WTC11 (cell line): ENCODE results near the gene ESYT1. TPM values are rescaled to one million over a fixed set of nuclear protein-coding genes. Genes with fewer than 3 reads are reported as not detected.

Experiments
- ATAC-seq: fragments of 200-7000 bp; cut with Tn5 transposase; 2 replicates; pipeline ENCODE4 v1.10.0; 2021; ENCODE audit warnings: mild to moderate bottlenecking, moderate library complexity
- CTCF ChIA-PET: fragments of 300-600 bp; sonication (Branson Sonifier 250); formaldehyde crosslinking; loops from one replicate; lab custom pipeline; 2021; ENCODE audit warnings: antibody characterized with exemption; lab: Charles Lee
- POLR2A ChIA-PET: fragments of 350-600 bp; sonication (Branson Sonifier 250); formaldehyde crosslinking; loops from one replicate; lab custom pipeline; 2021; ENCODE audit warnings: antibody characterized with exemption; lab: Charles Lee
- DNase-seq: peaks from one replicate; pipeline ENCODE4 v3.0.0; 2021; ENCODE audit warnings: low spot score
- H3K27ac Mint-ChIP-seq: 2 replicates; pipeline ENCODE4 v1.8.0; 2021; ENCODE audit warnings: mixed read lengths
- H3K27me3 Mint-ChIP-seq: 2 replicates; pipeline ENCODE4 v1.8.0; 2021; ENCODE audit warnings: low read depth, mild to moderate bottlenecking, moderate library complexity, mixed read lengths
- H3K36me3 Mint-ChIP-seq: 2 replicates; pipeline ENCODE4 v1.8.0; 2021; ENCODE audit warnings: mixed read lengths
- H3K4me1 Mint-ChIP-seq: 2 replicates; pipeline ENCODE4 v1.8.0; 2022; ENCODE audit warnings: mixed read lengths
- H3K4me3 Mint-ChIP-seq: 2 replicates; pipeline ENCODE4 v1.8.0; 2021; ENCODE audit warnings: mild to moderate bottlenecking, moderate library complexity, mixed read lengths
- H3K9me3 Mint-ChIP-seq: 2 replicates; pipeline ENCODE4 v1.8.0; 2021; ENCODE audit warnings: mixed read lengths
- AR ChIP-seq: fragments of 250-450 bp; sonication (Bioruptor Pico); IDR thresholded peaks from 2 replicates; pipeline ENCODE4 v1.9.0; 2021; ENCODE audit warnings: mild to moderate bottlenecking
- CBFB ChIP-seq: sonication (generic); formaldehyde crosslinking; IDR thresholded peaks from 2 replicates; pipeline ENCODE4 v1.8.1; 2022; ENCODE audit warnings: mild to moderate bottlenecking, low read depth, missing genetic modification reagents
- CDX4 ChIP-seq: fragments of 250-450 bp; sonication (Bioruptor Pico); IDR thresholded peaks from 2 replicates; pipeline ENCODE4 v1.9.0; 2021; ENCODE audit warnings: moderate library complexity, mild to moderate bottlenecking, inconsistent platforms, borderline replicate concordance
- CREM ChIP-seq: sonication (generic); formaldehyde crosslinking; IDR thresholded peaks from 2 replicates; pipeline ENCODE4 v1.8.1; 2022; ENCODE audit warnings: mild to moderate bottlenecking, missing genetic modification reagents, moderate library complexity
- E2F1 ChIP-seq: sonication (generic); formaldehyde crosslinking; IDR thresholded peaks from 2 replicates; pipeline ENCODE4 v1.8.0; 2022; ENCODE audit warnings: mild to moderate bottlenecking, missing genetic modification reagents
- EMX1 ChIP-seq: fragments of 250-450 bp; sonication (Bioruptor Pico); IDR thresholded peaks from 2 replicates; pipeline ENCODE4 v1.8.0; 2021; ENCODE audit warnings: mild to moderate bottlenecking
- JAZF1 ChIP-seq: fragments of 250-450 bp; sonication (Bioruptor Pico); IDR thresholded peaks from 2 replicates; pipeline ENCODE4 v1.9.0; 2021; ENCODE audit warnings: moderate library complexity, mild to moderate bottlenecking, inconsistent platforms
- JUN ChIP-seq: sonication (generic); formaldehyde crosslinking; IDR thresholded peaks from 2 replicates; pipeline ENCODE4 v1.8.0; 2023; ENCODE audit warnings: mild to moderate bottlenecking, missing genetic modification reagents
- MYBL2 ChIP-seq: sonication (generic); formaldehyde crosslinking; IDR thresholded peaks from 2 replicates; pipeline ENCODE4 v1.8.1; 2023; ENCODE audit warnings: mild to moderate bottlenecking, moderate library complexity, missing genetic modification reagents
- NFYB ChIP-seq: sonication (generic); formaldehyde crosslinking; conservative IDR thresholded peaks from 2 replicates; pipeline ENCODE4 v1.8.0; 2022; ENCODE audit warnings: low read depth, missing genetic modification reagents
- PRDM15 ChIP-seq: sonication (generic); formaldehyde crosslinking; IDR thresholded peaks from 2 replicates; pipeline ENCODE4 v1.8.0; 2022; ENCODE audit warnings: missing genetic modification reagents
- SMAD4 ChIP-seq: sonication (generic); formaldehyde crosslinking; IDR thresholded peaks from 2 replicates; pipeline ENCODE4 v1.8.0; 2022; ENCODE audit warnings: mild to moderate bottlenecking, missing genetic modification reagents
- TEAD4 ChIP-seq: sonication (generic); formaldehyde crosslinking; IDR thresholded peaks from 2 replicates; pipeline ENCODE4 v1.8.0; 2022; ENCODE audit warnings: mild to moderate bottlenecking, missing genetic modification reagents
- ZBTB43 ChIP-seq: sonication (generic); formaldehyde crosslinking; IDR thresholded peaks from 2 replicates; pipeline ENCODE4 v1.8.1; 2023; ENCODE audit warnings: mild to moderate bottlenecking, missing genetic modification reagents
- ZNF232 ChIP-seq: sonication (generic); formaldehyde crosslinking; IDR thresholded peaks from 2 replicates; pipeline ENCODE4 v1.8.0; 2022; ENCODE audit warnings: mild to moderate bottlenecking, missing genetic modification reagents
- ZNF281 ChIP-seq: sonication (generic); formaldehyde crosslinking; IDR thresholded peaks from 2 replicates; pipeline ENCODE4 v1.8.0; 2023; ENCODE audit warnings: mild to moderate bottlenecking, missing genetic modification reagents
- total RNA-seq: library from RNA; stranded (reverse); gene quantifications from 3 replicates; pipeline ENCODE4 v1.2.3, GENCODE V29; 2021
- TF ChIP-seq, protein P1 (sequence below): sonication (generic); formaldehyde crosslinking; IDR thresholded peaks from 2 replicates; pipeline ENCODE4 v1.8.0; 2022; ENCODE audit warnings: mild to moderate bottlenecking, missing genetic modification reagents

The ESYT1 gene
- total RNA-seq, 1 experiment from 2014 or later = 80.1 TPM

DNA sequence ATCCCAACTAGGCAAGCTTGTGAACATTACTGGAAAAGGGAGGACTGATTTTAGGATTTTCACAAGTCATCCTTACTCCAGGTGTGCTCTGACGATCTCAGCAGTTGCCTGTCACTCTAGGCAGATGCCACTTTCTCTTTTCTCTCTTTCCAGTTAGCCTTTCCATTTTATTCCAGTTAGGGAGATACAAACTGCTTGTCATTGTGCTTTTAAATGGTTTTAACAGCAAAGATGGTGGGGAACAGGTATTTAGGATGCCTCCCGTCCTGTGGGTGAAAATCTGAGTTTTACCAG lies 22.5 kb upstream of the ESYT1 start (continued):
- TF ChIP-seq PRDM15 = no peak
- no peak for TF ChIP-seq E2F1 (CRISPR knock-in tag)

GRCh38 chr12:56107242-56107641 lies 20.8 kb upstream of the ESYT1 start:
- Mint-ChIP-seq H3K36me3 (peaks cover 63% of the 10 kb centered on the region), H3K4me3 (no peak overlapping the region), H3K4me1 (peaks cover 24% of the 10 kb centered on the region), H3K27ac (peak overlapping the region; percentile 66; the same call in 1 of the 2 replicates)
- POLR2A ChIA-PET = no interaction called here
- DNase-seq = no peak
- no peak for TF ChIP-seq EMX1 (CRISPR knock-in tag)
- TF ChIP-seq, protein P1, sequence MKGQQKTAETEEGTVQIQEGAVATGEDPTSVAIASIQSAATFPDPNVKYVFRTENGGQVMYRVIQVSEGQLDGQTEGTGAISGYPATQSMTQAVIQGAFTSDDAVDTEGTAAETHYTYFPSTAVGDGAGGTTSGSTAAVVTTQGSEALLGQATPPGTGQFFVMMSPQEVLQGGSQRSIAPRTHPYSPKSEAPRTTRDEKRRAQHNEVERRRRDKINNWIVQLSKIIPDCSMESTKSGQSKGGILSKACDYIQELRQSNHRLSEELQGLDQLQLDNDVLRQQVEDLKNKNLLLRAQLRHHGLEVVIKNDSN = no peak
- TF ChIP-seq, all 79 proteins: peak for 0
- Mint-ChIP-seq H3K27me3 (no peaks in the 10 kb centered on the region), H3K9me3 (no peaks in the 10 kb centered on the region)
- CTCF ChIA-PET = interaction anchor here (1.0 to 1.8 kb wide), 3 partner anchors 11 to 28 kb away, joined by 3 to 4 read pairs (median 4); partner anchors contain the start of genes ERBB3 and ZC3H10
- no peak for ATAC-seq

DNA sequence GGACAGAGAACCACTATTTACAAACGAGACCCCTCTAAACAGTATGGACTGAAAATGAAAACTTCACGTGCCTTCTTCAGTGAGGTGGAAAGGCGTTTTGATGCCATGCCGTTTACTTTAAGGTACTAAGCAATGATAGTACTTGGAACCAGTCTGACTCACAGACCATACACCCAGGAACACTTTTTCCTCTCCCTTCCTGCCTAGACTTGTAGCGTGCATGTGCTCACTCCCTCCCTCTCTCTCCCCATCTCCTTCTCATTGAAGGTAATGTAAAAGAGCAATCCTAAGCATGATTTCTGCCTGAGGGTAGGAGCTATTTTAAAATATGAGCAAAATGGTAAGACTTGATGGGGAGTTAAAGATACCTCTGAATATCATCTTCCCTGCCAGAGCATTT lies 17.5 kb upstream of the ESYT1 start:
- Mint-ChIP-seq H3K4me1 (peaks cover 14% of the 10 kb centered on the region), H3K27me3 (no peaks in the 10 kb centered on the region), H3K4me3 (no peak overlapping the region), H3K36me3 (peaks cover 74% of the 10 kb centered on the region), H3K9me3 (no peaks in the 10 kb centered on the region), H3K27ac (no peak overlapping the region; the same call in 1 of the 2 replicates)
- ChIA-PET CTCF (no interaction called here), POLR2A (no interaction called here)
- TF ChIP-seq TEAD4 (CRISPR knock-in tag) (no peak), CDX4 (CRISPR knock-in tag) (no peak), NFYB (CRISPR knock-in tag) (no peak), JUN (CRISPR knock-in tag) (no peak)
- DNase-seq (no peak), ATAC-seq (no peak)

GRCh38 chr12:56114084-56114483 lies 14.0 kb upstream of the ESYT1 start:
- ATAC-seq (no peak), DNase-seq (no peak)
- peaks cover 14% of the 10 kb centered on the region for H3K4me1 Mint-ChIP-seq
- no peaks in the 10 kb centered on the region for H3K9me3 Mint-ChIP-seq
- H3K27me3 Mint-ChIP-seq = no peaks in the 10 kb centered on the region
- CTCF ChIA-PET = no interaction called here
- H3K4me3 Mint-ChIP-seq = no peak overlapping the region
- H3K36me3 Mint-ChIP-seq = peaks cover 61% of the 10 kb centered on the region
- 0 out of 2 replicates have a peak overlapping the region, but pooled peaks have one; percentile 64 for H3K27ac Mint-ChIP-seq
- POLR2A ChIA-PET = no interaction called here
- TF ChIP-seq JAZF1 (CRISPR knock-in tag) (no peak), CREM (CRISPR knock-in tag) (no peak), ZNF232 (CRISPR knock-in tag) (no peak), MYBL2 (CRISPR knock-in tag) (no peak), ZNF281 (CRISPR knock-in tag) (no peak), JUN (CRISPR knock-in tag) (no peak), ZBTB43 (CRISPR knock-in tag) (no peak), CBFB (CRISPR knock-in tag) (no peak), SMAD4 (CRISPR knock-in tag) (no peak), AR (CRISPR knock-in tag) (no peak)
